Measurements from ENCODE around the gene TMEM179.

DNA sequence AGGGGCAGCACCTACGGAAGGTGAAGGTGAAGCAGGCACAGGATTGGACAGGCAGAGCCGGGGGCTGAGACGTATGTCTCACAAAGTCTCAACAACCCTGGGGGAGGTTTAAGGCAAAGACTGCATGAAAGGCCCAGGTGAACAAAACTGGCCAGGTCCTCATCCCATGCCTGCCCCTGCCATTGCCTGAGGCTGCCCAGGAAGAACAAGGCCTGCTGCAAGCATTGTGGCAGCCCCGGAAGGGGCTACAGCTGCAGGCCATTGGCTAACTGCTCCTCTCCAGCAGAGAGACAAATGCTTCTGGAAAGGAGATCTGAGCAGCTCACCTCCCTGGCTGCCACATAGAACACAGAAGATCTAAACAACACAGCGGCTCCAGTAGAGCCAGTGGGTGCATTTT lies 20.4 kb upstream of the TMEM179 start:
- TF ChIP-seq, protein P1, sequence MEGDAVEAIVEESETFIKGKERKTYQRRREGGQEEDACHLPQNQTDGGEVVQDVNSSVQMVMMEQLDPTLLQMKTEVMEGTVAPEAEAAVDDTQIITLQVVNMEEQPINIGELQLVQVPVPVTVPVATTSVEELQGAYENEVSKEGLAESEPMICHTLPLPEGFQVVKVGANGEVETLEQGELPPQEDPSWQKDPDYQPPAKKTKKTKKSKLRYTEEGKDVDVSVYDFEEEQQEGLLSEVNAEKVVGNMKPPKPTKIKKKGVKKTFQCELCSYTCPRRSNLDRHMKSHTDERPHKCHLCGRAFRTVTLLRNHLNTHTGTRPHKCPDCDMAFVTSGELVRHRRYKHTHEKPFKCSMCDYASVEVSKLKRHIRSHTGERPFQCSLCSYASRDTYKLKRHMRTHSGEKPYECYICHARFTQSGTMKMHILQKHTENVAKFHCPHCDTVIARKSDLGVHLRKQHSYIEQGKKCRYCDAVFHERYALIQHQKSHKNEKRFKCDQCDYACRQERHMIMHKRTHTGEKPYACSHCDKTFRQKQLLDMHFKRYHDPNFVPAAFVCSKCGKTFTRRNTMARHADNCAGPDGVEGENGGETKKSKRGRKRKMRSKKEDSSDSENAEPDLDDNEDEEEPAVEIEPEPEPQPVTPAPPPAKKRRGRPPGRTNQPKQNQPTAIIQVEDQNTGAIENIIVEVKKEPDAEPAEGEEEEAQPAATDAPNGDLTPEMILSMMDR (IDR thresholded peaks at IDR 0.05): no peak
- TF ChIP-seq POLR2A (IDR thresholded peaks at IDR 0.05): no peak
- no peak for TF ChIP-seq POLR2AphosphoS5 (IDR thresholded peaks at IDR 0.05)
- TF ChIP-seq EP300 (IDR thresholded peaks at IDR 0.05; ENCODE audit: low read depth): no peak
